HG02642 (cell line): ENCODE results near the gene ZNF132.
A peak's percentile ranks its signal among the peaks of the same experiment; 100 is the strongest.
"Not testable (repeated sequence)": the region's sequence is repeated elsewhere in the genome, so short reads cannot be mapped to it uniquely, and the experiment has no call there.

ENCODE experiments used
- ATAC-seq: cut with Tn5 transposase; IDR thresholded peaks from one replicate; pipeline ENCODE4 v1.9.1; 2021; ENCODE audit warnings: mild to moderate bottlenecking; ENCODE audit not compliant: unreplicated experiment, poor library complexity

Gene ZNF132

DNA sequence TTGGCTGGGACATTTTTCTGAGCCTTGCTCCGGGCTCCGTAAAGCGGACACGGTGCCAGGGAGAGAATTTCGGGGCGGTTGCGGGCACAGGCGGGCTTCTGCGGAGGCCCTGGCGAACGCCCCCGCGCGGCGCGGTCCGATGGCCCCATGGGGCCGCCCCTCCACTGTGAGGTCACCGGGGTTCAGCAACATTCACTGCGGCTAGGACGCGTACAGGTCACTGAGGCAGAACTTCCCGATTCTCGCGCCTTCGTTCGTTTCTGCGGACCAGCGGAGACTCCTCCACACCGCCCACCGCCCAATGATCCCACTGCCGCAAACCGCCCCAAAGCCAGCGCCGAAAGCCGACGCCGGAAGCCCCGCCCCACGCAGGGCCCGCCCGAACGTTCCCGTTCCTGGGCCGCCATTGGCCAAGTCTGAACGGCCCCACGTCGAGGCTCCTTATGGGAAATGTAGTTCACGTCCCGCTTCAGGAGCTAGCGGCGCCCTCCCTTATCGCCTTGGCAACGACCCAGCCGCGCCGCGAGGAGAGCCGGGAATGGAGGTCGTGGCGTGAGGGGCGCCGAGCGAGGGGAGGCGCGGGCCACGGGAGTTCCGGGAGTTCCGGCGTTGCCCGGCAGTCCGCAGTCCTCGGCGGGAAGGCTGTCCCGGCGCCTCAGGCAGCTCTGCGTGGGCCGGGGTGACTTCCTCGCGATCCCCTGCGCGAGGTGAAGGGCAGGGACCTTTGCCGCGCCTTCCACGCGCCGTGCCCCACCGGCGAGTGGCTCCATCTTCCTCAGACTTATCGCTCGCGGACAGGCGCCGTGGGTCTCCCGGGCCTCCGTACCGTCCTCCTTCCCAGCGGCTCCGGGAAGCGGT, 31.6 kb downstream of the ZNF132 start, which contains the start of gene ZNF584:
ZNF584 (plus strand) TSS at position 498 of the 858 bp plus-strand sequence. CDS start 499 bp downstream, outside the sequence.
- peak; percentile 95 for ATAC-seq

DNA sequence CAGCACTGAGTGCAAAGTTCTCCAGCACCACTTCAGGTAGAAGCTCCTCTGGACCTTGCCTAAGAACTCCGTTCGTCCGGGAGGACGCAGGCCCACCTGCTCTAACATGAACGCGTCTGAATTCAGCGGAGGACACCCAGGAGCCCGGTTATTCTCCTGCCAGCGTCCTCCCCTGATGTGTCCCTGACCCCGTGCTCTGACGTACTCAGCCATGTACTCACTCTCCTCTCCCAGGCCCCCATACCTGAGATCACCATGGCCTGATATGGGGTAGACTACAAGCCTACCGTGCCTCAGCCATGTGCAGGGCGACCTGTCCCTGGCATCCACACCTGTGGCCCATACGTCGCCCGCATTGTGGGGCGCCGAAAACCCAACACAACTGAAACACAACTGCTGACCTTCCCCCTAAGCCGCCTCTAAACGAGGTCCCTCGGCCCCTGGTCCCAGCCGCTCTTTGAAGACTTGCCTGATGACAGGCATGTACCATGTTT, 32.2 kb downstream of the ZNF132 start:
- ATAC-seq, result no peak

DNA sequence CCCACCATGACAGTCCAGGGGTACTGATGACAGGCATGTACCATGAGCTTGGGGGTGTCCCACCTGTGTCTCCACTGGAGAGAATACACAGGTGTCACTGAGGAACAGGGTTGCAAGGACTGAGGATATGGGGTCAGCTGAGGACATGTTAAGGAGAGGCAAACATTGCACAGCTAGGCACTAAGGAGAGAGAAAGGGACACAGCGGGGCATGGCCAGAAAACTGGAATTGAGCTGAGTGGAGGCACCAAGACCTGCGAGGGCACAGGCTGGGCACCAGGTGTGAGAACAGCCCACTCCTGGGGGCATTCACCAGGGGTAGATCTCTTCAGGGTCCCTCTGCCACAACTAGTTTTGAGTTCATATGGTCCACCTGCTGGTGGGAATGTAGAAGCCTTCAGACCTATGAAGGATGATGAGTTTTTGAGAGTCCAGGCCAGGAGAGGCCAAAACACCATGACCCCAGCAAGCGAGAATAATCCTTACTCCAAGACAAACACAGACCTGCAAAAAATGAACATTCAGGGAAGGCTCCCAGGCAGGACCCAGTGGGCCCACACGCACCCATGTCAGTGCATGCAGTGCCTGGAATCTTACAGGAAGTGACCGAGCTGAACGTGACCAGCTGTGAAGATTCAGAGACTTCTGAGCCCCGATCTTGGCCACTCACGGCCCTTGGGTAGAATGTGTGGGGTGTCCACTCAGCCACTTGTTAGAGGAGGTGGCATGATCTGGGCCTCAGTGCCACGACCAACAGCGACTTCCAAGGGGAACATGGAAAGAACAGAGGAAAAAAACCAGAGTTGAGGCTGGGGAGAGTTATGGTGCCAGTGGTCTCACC, 32.9 kb downstream of the ZNF132 start:
- ATAC-seq, result no peak

DNA sequence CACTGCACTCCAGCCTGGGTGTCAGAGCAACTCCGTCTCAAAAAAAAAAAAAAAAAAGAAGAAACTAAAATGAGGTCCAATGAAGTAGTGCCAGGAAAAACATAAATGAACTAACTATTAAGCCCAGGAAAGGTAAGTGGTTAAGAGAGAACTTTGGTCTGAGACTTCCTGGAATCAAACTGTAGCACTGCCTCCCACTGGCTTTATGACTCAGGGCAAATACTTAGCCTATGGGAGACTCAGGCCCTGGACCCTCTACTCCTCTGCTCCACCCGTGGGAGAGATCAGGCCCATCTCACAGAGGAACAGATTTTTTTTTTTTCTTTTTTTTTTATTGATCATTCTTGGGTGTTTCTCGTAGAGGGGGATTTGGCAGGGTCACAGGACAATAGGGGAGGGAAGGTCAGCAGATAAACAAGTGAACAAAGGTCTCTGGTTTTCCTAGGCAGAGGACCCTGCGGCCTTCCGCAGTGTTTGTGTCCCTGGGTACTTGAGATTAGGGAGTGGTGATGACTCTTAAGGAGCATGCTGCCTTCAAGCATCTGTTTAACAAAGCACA, 36.0 kb downstream of the ZNF132 start:
- ATAC-seq, result not testable (repeated sequence)

DNA sequence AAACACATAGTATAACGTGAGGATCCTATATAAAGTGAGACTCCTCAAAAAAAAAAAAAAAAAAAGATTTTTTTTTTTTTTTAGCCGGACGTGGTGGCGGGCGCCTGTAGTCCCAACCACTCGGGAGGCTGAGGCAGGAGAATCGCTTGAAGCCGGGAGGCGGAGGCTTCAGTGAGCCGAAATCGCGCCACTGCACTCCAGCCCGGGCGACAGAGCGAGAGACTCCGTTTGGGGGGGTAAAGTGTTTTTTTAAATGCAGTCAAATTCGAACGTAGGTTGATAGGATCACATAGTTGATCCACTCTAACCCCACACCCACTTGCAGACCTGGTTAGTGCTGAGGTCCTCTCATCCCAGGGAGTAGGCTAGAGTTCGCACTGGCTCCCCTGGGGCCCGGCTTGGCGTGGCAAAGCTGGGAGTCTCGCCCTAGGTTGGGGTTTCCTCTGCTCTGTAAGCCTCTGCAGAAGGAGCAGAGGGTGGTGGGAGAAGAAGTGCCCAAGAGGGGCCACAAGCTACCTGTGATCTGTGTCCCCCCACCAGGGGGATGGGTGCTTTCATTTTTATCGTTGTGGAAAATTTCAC, 38.0 kb downstream of the ZNF132 start:
- no peak for ATAC-seq

DNA sequence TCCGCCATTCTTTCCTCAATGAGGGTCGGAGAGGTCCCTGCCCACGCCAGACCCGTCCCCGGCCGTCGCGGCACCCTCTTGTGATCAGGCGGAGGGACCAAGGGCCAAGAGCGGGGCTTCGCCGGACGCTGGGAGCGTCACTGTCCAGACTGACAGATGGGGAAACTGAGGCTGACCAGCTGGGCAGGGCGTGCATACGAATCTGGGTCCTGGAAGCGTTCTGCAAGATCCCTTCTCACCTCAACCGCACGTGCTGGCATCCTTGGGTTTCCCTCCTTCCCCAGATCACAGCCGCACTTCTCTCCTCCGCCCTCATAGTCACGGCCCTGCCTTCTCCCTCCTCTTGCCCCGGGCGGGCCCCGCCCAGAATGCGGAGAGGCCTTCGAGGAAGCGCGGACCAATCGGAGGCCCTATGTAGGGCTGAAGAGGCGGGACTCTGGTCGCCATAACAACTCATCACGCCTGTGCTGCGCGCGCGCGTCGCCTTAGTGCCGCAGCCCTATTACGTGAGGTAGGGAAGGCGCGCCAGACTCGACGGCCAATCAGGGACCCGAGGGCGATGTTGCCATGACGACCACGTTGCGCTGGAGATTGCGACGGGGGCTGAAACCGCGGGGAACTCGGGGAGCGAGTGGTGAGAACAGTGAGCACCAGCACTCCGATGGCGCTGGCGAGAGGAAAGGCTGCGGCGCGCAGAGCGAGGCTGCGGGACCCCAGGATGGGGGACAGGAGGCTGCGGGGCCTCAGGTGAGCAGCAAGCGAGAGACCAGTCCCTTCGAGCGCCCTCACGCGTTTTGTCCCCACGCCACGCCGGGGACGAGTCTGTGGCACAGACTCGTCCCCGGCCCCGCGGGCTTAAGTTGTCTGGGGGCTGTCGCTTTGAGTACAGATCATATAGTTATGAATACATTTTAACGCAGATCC, 38.8 kb downstream of the ZNF132 start:
- ATAC-seq, result peak; percentile 98

DNA sequence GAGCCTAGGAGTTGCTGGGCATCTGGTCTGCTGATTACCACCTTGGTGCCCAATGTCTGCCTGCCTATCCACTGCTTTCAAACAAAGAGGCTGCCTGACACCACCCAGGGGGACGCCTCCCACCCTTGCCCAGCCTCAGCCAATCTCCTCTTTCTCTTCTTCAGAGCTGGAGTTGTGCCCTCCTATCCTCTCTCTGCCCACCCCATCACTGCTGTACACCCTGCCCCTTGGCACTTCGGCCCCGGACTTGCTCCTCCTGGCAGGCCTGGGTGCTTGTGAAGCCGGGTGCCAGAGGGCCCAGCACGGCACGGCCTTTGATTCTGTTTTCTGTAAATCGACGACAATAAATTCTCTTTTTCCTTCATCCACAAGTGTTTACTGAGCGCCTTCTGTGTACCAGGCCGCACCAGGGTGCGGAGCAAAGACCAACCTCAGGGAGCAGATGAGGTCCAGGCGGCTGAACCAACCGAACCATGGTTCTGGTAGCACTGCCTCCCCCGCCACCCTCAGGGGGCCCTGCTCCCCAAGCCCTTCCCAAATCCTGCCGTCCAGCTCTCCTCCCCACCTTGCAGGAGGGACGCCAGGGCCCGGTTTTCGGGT, 39.5 kb downstream of the ZNF132 start:
- no peak for ATAC-seq

DNA sequence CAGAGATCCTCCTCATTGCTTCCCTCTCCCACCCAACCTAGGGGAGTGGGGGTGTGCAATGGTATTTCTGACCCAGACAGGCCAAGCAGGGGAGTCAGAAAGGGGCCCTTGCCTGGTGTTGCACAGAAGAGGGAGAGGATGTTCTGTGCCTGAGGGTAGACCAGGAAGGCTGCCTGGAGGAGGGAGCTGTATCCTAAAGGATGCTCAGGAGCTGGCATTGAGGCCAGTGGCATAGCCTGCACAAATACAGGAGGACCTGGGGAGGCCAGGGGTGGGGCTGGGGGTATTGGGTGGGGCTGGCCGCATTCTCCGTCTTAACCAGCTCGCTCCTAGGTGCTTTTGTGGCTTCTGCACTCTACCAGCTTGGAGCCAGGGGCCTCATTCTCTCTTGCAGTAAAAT, 40.0 kb downstream of the ZNF132 start:
- no peak for ATAC-seq

DNA sequence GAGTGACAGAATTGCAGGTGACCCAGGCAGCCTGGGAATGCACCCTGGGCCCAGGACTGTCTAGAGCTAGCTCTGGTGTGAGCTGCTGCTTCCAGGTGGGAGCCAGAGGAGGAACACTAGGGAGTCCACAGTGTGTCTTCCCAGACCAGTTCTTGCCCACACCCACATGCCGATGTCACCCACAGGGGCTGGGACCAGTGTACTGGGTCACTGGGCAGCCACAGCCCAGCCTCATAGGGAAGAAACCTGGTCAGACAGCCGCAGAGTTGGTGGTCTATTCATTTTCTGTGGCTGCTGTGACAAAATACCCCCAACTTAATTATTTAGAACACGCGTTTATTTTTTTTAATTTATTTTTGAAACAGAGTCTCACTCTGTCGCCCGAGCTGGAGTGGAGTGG, 41.4 kb downstream of the ZNF132 start:
- no peak for ATAC-seq

DNA sequence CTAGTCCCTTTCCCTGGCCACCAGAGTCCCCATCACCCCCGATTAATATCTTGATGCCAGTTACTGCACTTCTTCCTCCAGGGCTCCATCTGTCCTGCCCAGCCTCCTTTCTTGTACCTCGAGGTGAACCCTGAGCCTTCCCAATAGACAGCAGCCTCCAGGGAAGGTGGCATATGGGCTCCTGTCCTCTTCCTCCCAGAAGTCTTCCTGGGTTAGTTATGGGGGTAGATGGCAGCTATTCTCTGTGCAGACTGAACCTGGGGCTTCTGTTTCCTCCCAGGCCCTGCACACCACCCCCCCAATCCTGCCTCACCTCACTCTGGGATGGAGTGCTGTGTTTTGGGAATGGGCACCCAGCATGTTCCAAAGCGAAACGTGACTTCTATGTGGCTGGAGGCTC, 41.9 kb downstream of the ZNF132 start:
- no peak for ATAC-seq

DNA sequence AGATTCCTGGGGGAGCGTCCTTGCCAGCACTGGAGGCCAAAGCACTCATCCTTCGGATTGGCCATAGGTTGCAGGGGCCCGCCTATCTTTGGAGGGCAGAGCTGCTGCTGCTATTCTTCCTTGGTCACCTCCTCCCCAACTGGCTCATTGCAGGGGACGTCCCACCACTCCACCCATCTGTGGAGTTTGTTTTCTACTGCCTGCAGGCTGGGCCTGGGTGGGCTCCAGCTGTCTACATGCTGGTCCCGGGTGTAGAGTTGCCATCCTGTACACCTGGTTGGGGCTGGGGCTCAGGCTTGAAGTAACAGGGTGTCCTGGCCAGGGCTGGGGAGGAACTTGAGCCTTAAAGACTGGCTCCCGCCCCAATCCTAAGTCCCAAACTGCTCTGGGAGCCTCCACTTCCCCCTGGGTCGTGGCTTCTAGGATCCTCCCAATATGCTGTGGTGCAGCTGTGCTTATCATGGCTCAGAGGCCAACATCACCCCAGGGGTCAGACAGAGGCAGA, 42.4 kb downstream of the ZNF132 start:
- no peak for ATAC-seq

DNA sequence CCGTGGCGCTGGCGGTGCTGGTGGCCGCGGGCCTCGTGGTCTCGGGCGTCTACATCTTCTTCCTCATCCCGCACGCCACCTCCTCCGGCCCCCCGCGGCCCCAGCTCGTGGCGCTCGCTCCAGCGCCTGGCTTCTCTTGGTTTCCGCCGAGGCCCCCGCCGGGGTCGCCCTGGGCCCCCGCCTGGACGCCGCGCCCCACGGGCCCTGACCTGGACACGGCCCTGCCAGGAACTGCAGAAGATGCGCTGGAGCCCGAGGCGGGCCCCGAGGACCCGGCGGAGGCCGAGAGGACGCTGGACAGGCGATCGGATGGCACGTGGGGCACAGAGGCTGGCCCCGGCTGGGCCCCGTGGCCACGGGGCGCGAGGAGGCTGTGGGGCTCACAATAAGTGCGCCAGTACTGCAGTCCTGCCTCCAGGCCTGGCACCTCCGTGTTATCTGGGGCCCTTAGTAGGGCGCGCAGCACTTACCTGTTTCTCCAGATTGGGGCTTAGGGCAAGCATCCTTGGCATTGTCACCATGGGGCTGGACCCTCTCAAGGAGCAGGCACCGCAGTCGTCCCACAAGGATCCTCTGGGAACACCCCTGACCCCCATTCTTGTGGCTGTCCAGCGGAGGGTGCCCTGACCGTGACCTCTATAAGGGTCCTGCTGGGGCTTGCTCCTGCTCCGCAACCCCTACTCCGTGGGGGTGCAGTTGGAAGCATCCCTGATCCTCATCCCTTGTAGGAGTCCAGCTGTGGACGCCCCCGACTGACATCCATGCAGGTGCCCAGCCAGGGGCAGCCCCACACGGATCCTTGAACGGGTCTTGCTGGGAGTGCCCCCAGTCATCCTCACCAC, 43.0 kb downstream of the ZNF132 start:
- ATAC-seq, result no peak

DNA sequence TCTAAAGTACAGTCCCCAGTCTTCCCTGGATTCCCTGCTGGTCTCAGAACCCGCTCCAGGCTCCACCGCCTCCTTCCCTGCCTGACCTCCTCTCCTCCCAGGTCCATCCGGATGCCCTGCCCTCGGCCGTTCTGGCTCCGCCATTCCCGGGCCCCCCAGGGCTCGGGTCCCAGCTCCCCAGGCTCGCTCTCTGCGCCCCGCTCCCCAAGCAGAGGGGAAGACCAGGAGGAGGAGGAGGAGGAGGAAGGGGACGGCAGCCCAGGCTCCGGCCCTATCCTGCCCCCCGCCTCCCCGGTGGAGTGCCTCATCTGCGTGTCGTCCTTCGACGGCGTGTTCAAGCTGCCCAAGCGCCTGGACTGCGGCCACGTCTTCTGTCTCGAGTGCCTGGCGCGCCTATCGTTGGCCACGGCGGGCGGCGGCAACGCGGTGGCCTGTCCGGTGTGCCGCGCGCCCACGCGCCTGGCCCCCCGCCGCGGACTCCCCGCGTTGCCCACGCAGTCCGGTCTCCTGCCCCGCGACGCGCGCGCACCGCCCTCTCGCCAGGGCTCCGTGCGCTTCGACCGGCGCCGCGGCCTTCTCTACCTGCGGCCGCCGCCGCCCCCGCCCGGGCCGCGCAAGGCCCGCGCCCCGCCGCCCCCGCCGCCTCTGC, 43.9 kb downstream of the ZNF132 start:
- no peak for ATAC-seq

DNA sequence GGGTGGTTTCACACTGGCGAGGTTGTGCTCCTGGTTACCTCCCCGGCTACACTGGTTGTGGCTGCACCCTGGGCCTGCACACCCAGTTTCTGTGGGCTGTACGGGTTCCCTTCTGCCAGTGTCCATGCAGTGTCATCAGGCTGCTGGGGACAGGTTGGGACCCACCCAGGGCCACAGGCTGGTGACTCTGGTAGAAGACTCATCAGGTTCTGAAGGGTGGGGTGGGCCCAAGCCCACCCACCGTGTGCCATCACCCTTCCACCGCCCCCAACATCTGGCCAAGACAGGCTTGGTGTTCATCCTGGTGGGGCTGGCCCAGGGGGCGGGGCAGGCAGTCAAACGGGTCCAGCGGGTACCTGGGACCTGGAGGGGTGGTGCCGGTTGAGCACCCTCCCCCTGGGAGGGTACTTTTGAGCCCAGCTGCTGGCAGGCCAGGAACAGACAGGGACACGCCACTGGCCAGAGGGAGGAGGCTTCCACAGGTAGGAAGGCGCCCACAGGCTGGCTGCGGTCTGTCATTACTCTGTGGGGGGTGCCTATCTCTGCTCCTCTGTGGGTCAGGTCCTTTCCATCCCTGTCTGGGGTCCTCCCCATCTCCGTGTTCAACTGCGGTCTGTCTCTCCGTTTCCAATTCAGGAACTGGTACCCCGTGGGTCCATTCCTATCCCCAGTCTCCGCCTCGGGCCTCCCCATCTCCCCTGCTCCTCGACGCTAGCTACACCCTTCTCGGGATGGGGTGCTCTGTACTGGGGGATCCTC, 44.6 kb downstream of the ZNF132 start, which contains the start of gene RNF225:
RNF225 (plus strand) TSS at position 437 of the 759 bp plus-strand sequence. CDS start 434 bp downstream, outside the sequence.
- no peak for ATAC-seq

DNA sequence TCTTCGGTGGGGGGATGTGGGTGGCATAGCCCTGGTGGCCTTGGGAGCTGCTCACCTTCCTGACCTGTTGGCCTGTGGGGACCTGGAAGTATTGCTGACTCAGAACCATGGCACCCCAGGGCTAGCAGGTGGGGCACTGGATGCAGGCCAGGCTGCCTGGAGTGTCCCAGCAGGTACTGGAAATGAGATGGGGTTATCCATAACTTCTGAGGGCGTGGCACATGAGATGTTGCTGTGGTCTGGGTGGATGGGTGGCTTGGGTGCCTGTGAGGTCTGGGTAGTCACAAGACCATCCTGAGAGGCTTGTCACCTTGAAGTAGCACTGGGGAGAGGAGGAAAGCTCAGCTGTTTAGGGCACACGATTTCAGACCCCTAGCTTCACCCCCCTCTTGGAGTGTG, 45.1 kb downstream of the ZNF132 start:
- ATAC-seq, result no peak

DNA sequence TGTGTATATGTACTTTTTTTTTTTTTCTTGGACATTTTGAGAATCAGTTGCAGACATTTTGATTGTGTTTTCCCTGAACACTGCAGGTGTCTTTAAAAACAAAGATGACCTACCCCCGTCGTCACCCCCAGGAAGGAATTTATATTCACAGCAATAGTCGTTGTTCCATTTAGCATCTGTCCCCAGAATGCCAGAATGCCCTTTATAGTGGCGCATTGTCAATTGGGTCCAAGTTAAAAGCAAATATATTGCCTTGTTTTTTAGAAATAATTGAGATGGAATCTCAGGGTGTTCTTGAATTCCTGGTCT, 46.3 kb downstream of the ZNF132 start:
- no peak for ATAC-seq
